Fibroblast of lung (primary cell): Measurements from ENCODE around the gene IL12B. TPM values are rescaled to one million over a fixed set of nuclear protein-coding genes. Genes with fewer than 3 reads are reported as not detected.
A peak's percentile ranks its signal among the peaks of the same experiment; 100 is the strongest.
"Not testable (repeated sequence)": the region's sequence is repeated elsewhere in the genome, so short reads cannot be mapped to it uniquely, and the experiment has no call there.

Experiments
- DNase-seq, 2 donors: peaks; one replicate each; pipeline versions ENCODE4 v3.0.0 to v3.0.0-alpha.2; 2010; ENCODE audit warnings: low read depth in 2 of 2
- H2AFZ ChIP-seq: 2 replicates; pipeline ENCODE4 v1.5.1; 2012; ENCODE audit warnings: low read length, control low read depth, inconsistent platforms
- H3K27ac ChIP-seq: 2 replicates; pipeline ENCODE4 v1.5.1; 2011; ENCODE audit warnings: low read length, control low read depth; ENCODE audit not compliant: insufficient read depth
- H3K27me3 ChIP-seq: 2 replicates; pipeline ENCODE4 v1.5.1; 2011; ENCODE audit warnings: mild to moderate bottlenecking, low read length; ENCODE audit not compliant: control insufficient read depth, insufficient read depth
- H3K36me3 ChIP-seq: 2 replicates; pipeline ENCODE4 v1.5.1; 2011; ENCODE audit warnings: low read length; ENCODE audit not compliant: control insufficient read depth, insufficient read depth
- H3K4me1 ChIP-seq: 2 replicates; pipeline ENCODE4 v1.5.1; 2011; ENCODE audit warnings: low read length; ENCODE audit not compliant: control insufficient read depth, insufficient read depth; ENCODE audit errors: extremely low read depth
- H3K4me2 ChIP-seq: 2 replicates; pipeline ENCODE4 v1.5.1; 2011; ENCODE audit warnings: low read length, control low read depth; ENCODE audit not compliant: insufficient read depth; ENCODE audit errors: extremely low read depth
- H3K4me3 ChIP-seq, 4 experiments: fragments of 200-600 bp in 1 of 4; sonication (generic) in 1 of 4; replicated peaks in 1 of 4; 2 replicates each; pipeline ENCODE4 v1.5.1; 2011 to 2016; ENCODE audit warnings: low read length in 4 of 4, low read depth in 3 of 4, mild to moderate bottlenecking in 3 of 4, control low read depth in 2 of 4, inconsistent platforms in 1 of 4, mixed read lengths in 1 of 4; ENCODE audit not compliant: insufficient read depth in 1 of 4; ENCODE audit errors: control extremely low read depth in 1 of 4
- H3K79me2 ChIP-seq: 2 replicates; pipeline ENCODE4 v1.5.1; 2012; ENCODE audit warnings: mild to moderate bottlenecking, low read length, inconsistent platforms; ENCODE audit not compliant: control insufficient read depth, insufficient read depth
- H3K9ac ChIP-seq: 2 replicates; pipeline ENCODE4 v1.5.1; 2011; ENCODE audit warnings: mild to moderate bottlenecking, low read length, control low read depth; ENCODE audit not compliant: insufficient read depth
- H3K9me3 ChIP-seq: 2 replicates; pipeline ENCODE4 v1.5.1; 2012; ENCODE audit warnings: low read depth, low read length; ENCODE audit not compliant: control insufficient read depth, insufficient read depth
- H4K20me1 ChIP-seq: 2 replicates; pipeline ENCODE4 v1.5.1; 2011; ENCODE audit warnings: low read length; ENCODE audit not compliant: control insufficient read depth, insufficient read depth; ENCODE audit errors: extremely low read depth
- EZH2 ChIP-seq: IDR thresholded peaks from 2 replicates; pipeline ENCODE4 v1.5.1; 2012; ENCODE audit warnings: low read length, control low read depth, mild to moderate bottlenecking; ENCODE audit errors: missing control alignments
- polyA plus RNA-seq, 2 donors: library from polyadenylated mRNA; depleted of rRNA in 1 of 2; stranded (reverse) in 1 of 2; unstranded in 1 of 2; fragments of >200 nt; gene quantifications; 2 replicates each; pipeline ENCODE4 v1.2.1, GENCODE V29; 2011 to 2012; ENCODE audit warnings: missing spikeins in 1 of 2
- total RNA-seq: library from RNA; depleted of rRNA; stranded (reverse); fragments of >200 nt; gene quantifications from 2 replicates; pipeline ENCODE4 v1.2.1, GENCODE V29; 2014
- TF ChIP-seq, protein P1 (sequence below), 2 donors: IDR thresholded peaks in 1 of 2; conservative IDR thresholded peaks in 1 of 2; 1 replicate in 1 of 2; 2 replicates in 1 of 2; pipeline ENCODE4 v1.5.1; 2011 to 2012; ENCODE audit warnings: low read length in 2 of 2, control low read depth in 1 of 2, inconsistent platforms in 1 of 2, low read depth in 1 of 2, mild to moderate bottlenecking in 1 of 2

Gene IL12B
- total and polyA plus RNA-seq, 2 donors (not counting 1 experiment from before 2014, with no cell fraction given): not detected

DNA sequence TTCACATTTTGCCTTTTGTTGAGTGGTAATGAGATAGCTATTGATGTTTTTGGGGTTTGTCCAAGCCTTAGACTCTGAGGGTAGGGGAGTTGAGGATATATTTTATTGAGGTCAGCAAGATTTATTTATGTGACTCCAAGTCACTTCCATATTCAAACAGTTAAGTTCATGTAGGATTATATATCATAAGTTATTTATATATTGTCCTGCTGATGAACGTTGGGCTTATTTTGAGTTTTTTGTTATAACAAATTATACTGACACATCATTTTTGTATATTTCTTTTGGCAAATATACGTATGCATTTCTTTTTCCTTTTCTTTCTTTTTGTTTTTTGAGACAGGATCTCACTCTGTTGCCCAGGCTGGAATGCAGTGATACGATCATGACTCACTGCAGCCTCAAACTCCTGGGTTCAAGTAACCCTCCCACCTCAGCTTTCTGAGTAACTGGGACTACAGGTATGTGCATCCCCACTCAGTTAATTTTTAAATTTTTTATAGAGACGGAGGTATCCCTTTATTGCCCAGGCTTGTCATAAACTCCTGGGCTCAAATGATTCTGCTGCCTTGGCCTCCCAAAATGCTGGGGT, 23.5 kb upstream of the IL12B start:
- Histone ChIP-seq H3K9me3 (no peaks in the 10 kb centered on the region), H3K4me1 (no peaks in the 10 kb centered on the region), H3K79me2 (no peaks in the 10 kb centered on the region), H3K36me3 (no peaks in the 10 kb centered on the region), H3K4me3 (no peak overlapping the region), H4K20me1 (no peaks in the 10 kb centered on the region), H3K9ac (no peak overlapping the region), H2AFZ (no peak overlapping the region), H3K27me3 (no peaks in the 10 kb centered on the region), H3K4me2 (no peak overlapping the region), H3K27ac (no peak overlapping the region)
- TF ChIP-seq, protein P1, sequence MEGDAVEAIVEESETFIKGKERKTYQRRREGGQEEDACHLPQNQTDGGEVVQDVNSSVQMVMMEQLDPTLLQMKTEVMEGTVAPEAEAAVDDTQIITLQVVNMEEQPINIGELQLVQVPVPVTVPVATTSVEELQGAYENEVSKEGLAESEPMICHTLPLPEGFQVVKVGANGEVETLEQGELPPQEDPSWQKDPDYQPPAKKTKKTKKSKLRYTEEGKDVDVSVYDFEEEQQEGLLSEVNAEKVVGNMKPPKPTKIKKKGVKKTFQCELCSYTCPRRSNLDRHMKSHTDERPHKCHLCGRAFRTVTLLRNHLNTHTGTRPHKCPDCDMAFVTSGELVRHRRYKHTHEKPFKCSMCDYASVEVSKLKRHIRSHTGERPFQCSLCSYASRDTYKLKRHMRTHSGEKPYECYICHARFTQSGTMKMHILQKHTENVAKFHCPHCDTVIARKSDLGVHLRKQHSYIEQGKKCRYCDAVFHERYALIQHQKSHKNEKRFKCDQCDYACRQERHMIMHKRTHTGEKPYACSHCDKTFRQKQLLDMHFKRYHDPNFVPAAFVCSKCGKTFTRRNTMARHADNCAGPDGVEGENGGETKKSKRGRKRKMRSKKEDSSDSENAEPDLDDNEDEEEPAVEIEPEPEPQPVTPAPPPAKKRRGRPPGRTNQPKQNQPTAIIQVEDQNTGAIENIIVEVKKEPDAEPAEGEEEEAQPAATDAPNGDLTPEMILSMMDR (conservative IDR thresholded peaks at IDR 0.05 in 1 of 2, IDR thresholded peaks at IDR 0.05 in 1 of 2; ENCODE audit: low read depth in 1 of 2, low read length in 2 of 2): no peak
- TF ChIP-seq EZH2: no peak
- peak; percentile 59 to 60 for DNase-seq

DNA sequence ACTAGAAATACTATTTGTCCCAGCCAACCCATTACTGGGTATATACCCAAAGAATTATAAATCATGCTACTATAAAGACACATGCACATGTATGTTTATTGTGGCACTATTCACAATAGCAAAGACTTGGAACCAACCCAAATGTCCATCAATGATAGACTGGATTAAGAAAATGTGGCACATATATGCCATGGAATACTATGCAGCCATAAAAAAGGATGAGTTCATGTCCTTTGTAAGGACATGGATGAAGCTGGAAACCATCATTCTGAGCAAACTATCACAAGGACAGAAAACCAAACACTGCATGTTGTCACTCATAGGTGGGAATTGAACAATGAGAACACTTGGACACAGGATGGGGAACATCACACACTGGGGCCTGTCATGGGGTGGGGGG, 20.4 kb upstream of the IL12B start:
- H4K20me1 ChIP-seq, H3K4me1 ChIP-seq, DNase-seq, H2AFZ ChIP-seq, H3K79me2 ChIP-seq, H3K4me2 ChIP-seq, H3K9ac ChIP-seq, H3K27ac ChIP-seq, H3K4me3 ChIP-seq, H3K36me3 ChIP-seq, H3K27me3 ChIP-seq, H3K9me3 ChIP-seq: not testable (repeated sequence)

DNA sequence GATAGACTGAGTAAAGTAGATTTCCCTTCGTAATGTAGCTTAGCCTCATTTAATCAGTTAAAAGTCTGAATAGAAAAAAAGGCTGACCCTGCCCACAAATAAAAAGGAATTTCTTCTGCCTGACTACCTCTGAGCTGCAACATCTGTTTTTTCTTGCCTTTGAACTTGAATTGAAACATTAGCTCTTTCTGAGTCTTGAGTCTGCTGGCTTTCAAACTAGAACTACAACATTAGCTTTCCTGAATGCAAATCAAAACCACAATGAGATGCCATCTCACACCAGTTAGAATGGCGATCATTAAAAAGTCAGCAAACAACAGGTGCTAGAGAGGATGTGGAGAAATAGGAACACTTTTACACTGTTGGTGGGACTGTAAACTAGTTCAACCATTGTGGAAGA, 19.9 kb upstream of the IL12B start:
- H3K4me2 ChIP-seq, H2AFZ ChIP-seq, H4K20me1 ChIP-seq, H3K79me2 ChIP-seq, H3K27me3 ChIP-seq, H3K9me3 ChIP-seq, H3K9ac ChIP-seq, H3K36me3 ChIP-seq, H3K4me3 ChIP-seq, H3K27ac ChIP-seq, H3K4me1 ChIP-seq: not testable (repeated sequence)
- DNase-seq: peak in 1 of 2 donors; percentile 72

DNA sequence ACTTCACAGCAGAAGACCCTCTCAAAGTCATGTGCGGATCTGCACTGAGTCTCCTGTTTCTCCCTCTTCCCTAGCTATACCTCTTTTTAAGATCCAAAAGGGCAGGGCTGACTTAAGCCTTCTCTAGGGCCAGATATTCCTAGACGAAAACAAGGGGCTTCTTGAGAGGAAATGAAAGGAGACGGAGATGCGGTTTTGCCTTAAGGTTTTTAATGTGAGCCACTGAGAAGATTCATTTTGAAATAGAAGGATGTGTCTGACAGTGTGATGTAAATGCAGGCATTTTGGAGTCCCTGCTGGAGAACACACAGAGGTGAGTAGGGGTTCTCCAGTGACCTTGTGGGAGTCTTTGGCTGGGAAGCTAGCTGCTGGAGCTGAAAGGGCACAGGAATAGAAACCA, 15.6 kb upstream of the IL12B start:
- Histone ChIP-seq H2AFZ (no peak overlapping the region), H4K20me1 (no peaks in the 10 kb centered on the region), H3K27me3 (peaks cover 4% of the 10 kb centered on the region), H3K9ac (no peak overlapping the region), H3K27ac (no peak overlapping the region), H3K4me1 (peaks cover 2% of the 10 kb centered on the region), H3K4me2 (no peak overlapping the region), H3K9me3 (no peaks in the 10 kb centered on the region), H3K79me2 (no peaks in the 10 kb centered on the region), H3K4me3 (no peak overlapping the region), H3K36me3 (no peaks in the 10 kb centered on the region)
- TF ChIP-seq, protein P1 (conservative IDR thresholded peaks at IDR 0.05 in 1 of 2, IDR thresholded peaks at IDR 0.05 in 1 of 2; ENCODE audit: low read depth in 1 of 2, low read length in 2 of 2): no peak
- TF ChIP-seq EZH2: no peak
- no peak for DNase-seq
